D721Med (cell line): ENCODE data around the gene CYP27B1.

Experiments used
- DNase-seq: peaks from one replicate; pipeline ENCODE4 v3.0.0; 2011; ENCODE audit warnings: low spot score; ENCODE audit not compliant: insufficient read length
- FAIRE-seq: peaks from 2 replicates; lab custom pipeline; 2011; peaks lifted over from hg19 to GRCh38; lab: Jason Lieb, UNC
- TF ChIP-seq, protein P1 (sequence below): IDR thresholded peaks from 2 replicates; pipeline ENCODE4 v1.5.1; 2012; ENCODE audit warnings: mild to moderate bottlenecking, control low read depth; ENCODE audit not compliant: insufficient read depth; ENCODE audit errors: missing control alignments

Gene CYP27B1

GRCh38 chr12:57802607-57803006 lies 35.7 kb upstream of the CYP27B1 start:
- TF ChIP-seq, protein P1, sequence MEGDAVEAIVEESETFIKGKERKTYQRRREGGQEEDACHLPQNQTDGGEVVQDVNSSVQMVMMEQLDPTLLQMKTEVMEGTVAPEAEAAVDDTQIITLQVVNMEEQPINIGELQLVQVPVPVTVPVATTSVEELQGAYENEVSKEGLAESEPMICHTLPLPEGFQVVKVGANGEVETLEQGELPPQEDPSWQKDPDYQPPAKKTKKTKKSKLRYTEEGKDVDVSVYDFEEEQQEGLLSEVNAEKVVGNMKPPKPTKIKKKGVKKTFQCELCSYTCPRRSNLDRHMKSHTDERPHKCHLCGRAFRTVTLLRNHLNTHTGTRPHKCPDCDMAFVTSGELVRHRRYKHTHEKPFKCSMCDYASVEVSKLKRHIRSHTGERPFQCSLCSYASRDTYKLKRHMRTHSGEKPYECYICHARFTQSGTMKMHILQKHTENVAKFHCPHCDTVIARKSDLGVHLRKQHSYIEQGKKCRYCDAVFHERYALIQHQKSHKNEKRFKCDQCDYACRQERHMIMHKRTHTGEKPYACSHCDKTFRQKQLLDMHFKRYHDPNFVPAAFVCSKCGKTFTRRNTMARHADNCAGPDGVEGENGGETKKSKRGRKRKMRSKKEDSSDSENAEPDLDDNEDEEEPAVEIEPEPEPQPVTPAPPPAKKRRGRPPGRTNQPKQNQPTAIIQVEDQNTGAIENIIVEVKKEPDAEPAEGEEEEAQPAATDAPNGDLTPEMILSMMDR: no peak
- FAIRE-seq: no peak
- DNase-seq: no peak

DNA sequence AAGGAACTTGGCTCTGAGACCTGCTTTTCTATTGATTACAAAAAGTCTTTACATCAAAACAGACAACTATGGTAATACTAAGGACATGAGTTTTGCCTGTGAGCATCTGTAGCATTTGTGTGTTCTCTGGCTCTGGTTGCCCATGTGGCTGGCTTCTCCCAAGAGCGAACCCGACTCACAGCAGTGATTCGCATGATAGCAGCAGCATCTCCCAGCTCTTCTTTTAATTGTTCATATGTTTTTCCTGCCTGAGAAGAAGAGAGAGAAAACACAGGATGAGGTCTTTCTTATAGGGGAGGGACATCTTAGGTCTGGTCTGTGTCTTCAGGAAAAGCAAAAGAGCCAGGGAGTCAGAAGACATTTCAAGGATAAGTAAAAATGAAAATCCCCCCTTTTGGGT lies 34.1 kb upstream of the CYP27B1 start:
- FAIRE-seq (no peak), DNase-seq (no peak)
- TF ChIP-seq, protein P1: no peak

DNA sequence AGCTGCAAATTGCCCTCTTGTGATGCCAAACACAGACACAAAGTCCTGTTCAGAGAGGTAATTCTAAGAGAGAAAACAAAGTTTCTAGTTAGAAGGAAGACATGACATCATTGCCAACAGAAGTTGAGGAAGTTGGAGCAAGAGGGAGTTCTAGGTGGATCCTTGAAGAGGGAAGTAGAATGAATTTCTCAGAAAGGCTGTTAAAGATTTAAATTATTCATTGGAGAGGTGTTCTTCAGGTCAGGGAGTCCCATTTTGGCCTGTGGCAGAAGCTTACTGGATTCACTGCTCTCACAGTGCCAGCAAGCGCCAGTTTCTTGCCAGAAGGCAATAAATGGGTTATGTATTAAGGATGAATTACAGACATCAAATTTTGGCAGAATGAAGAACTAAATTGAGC lies 31.1 kb upstream of the CYP27B1 start:
- DNase-seq (no peak), FAIRE-seq (no peak)
- TF ChIP-seq, protein P1: no peak

GRCh38 chr12:57796996-57797395 lies 30.1 kb upstream of the CYP27B1 start:
- TF ChIP-seq, protein P1: no peak
- DNase-seq (no peak), FAIRE-seq (no peak)

GRCh38 chr12:57795354-57795753 lies 28.5 kb upstream of the CYP27B1 start:
- FAIRE-seq: no peak
- TF ChIP-seq, protein P1: no peak
- DNase-seq: no peak

DNA sequence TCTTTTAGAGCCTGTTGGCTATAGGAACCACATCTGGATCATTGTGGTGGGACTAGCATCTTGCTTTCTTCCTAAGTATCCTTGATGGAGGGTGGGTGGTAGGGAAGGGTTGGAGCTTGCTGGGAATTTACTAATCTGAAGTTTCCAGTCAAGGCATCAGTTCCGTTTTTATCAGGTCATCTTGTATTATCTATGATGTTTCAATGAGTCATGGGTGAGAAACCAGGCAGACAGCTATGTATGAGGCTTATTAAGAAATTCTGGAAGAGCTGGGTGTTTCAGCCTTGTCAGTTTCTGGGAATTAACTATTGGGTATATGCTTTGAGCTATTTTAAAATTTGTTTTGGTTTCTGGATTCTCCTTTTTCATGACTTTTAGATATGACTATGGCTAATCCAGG lies 27.0 kb upstream of the CYP27B1 start:
- FAIRE-seq (no peak), DNase-seq (no peak)
- TF ChIP-seq, protein P1: no peak

- FAIRE-seq (no peak), DNase-seq (no peak)
- TF ChIP-seq, protein P1: no peak
These were observed 17.0 kb upstream of the CYP27B1 start for GRCh38 chr12:57783861-57784260.
